H1 (cell line): ENCODE data around the gene GNAI2. TPM values are rescaled to one million over a fixed set of nuclear protein-coding genes. Genes with fewer than 3 reads are reported as not detected.

Source experiments
- CTCF ChIA-PET: fragments of 300-600 bp; sonication (Branson Sonifier 250); formaldehyde crosslinking; loops from one replicate; lab custom pipeline; 2021; ENCODE audit not compliant: partially characterized antibody; lab: Charles Lee
- POLR2A ChIA-PET: fragments of 300-600 bp; sonication (Branson Sonifier 250); formaldehyde crosslinking; loops from one replicate; lab custom pipeline; 2021; ENCODE audit warnings: inconsistent platforms; ENCODE audit not compliant: partially characterized antibody; lab: Charles Lee
- DNase-seq, 2 experiments: peaks; one replicate each; pipeline versions ENCODE4 v3.0.0 to v3.0.0-alpha.2; 2010 to 2022; ENCODE audit warnings: low spot score in 2 of 2, low read depth in 1 of 2, mixed read lengths in 1 of 2
- FAIRE-seq: peaks from 2 replicates; lab custom pipeline; 2011; peaks lifted over from hg19 to GRCh38; lab: Jason Lieb, UNC
- H2AFZ ChIP-seq: 2 replicates; pipeline ENCODE4 v1.8.1; 2012; ENCODE audit warnings: low read length, inconsistent platforms
- H2AK5ac ChIP-seq: 2 replicates; pipeline ENCODE4 v1.6.1; 2013; ENCODE audit warnings: low read depth, low read length
- H2BK120ac ChIP-seq: replicated peaks from 2 replicates; pipeline ENCODE3; 2013; ENCODE audit warnings: low read depth, low read length, inconsistent platforms
- H2BK12ac ChIP-seq: 2 replicates; pipeline ENCODE4 v1.6.1; 2013; ENCODE audit warnings: low read depth, low read length
- H2BK15ac ChIP-seq: 2 replicates; pipeline ENCODE4 v1.6.1; 2013; ENCODE audit warnings: low read length
- H2BK20ac ChIP-seq: 2 replicates; pipeline ENCODE4 v1.6.1; 2013; ENCODE audit warnings: low read length
- H2BK5ac ChIP-seq: 2 replicates; pipeline ENCODE4 v1.6.1; 2013; ENCODE audit warnings: low read depth, low read length
- H3K14ac ChIP-seq: 2 replicates; pipeline ENCODE4 v1.6.1; 2013; ENCODE audit warnings: inconsistent platforms; ENCODE audit not compliant: insufficient read length
- H3K18ac ChIP-seq: 2 replicates; pipeline ENCODE4 v1.6.1; 2013; ENCODE audit warnings: low read length; ENCODE audit errors: extremely low read depth
- H3K23ac ChIP-seq: 2 replicates; pipeline ENCODE4 v1.6.1; 2013; ENCODE audit warnings: inconsistent platforms; ENCODE audit not compliant: insufficient read length
- H3K23me2 ChIP-seq: 2 replicates; pipeline ENCODE4 v1.6.1; 2013; ENCODE audit warnings: low read depth, low read length
- H3K27ac ChIP-seq: 2 replicates; pipeline ENCODE4 v1.6.1; 2011; ENCODE audit warnings: low read depth, low read length, inconsistent platforms
- H3K27me3 ChIP-seq, 4 experiments: replicated peaks in 1 of 4; 1 replicate in 1 of 4; 2 replicates in 3 of 4; pipeline versions ENCODE4 v1.6.1 to v1.8.1; 2011 to 2013; ENCODE audit warnings: low read length in 3 of 4, mild to moderate bottlenecking in 3 of 4, inconsistent platforms in 2 of 4, mixed read lengths in 2 of 4, moderate library complexity in 1 of 4; ENCODE audit not compliant: control insufficient read depth in 3 of 4, insufficient read depth in 3 of 4; ENCODE audit errors: extremely low read depth in 1 of 4
- H3K36me3 ChIP-seq, 4 experiments: 2 replicates each; pipeline versions ENCODE4 v1.6.1 to v1.8.1; 2011 to 2013; ENCODE audit warnings: mild to moderate bottlenecking in 4 of 4, low read length in 3 of 4, moderate library complexity in 2 of 4, control low read depth in 1 of 4, inconsistent platforms in 1 of 4; ENCODE audit not compliant: insufficient read depth in 4 of 4, control insufficient read depth in 2 of 4
- H3K4ac ChIP-seq: replicated peaks from 2 replicates; pipeline ENCODE3; 2013; ENCODE audit warnings: low read length, low read depth, mixed read lengths, inconsistent platforms; ENCODE audit not compliant: insufficient read length
- H3K4me1 ChIP-seq, 4 experiments: replicated peaks in 1 of 4; 1 replicate in 1 of 4; 2 replicates in 3 of 4; pipeline versions ENCODE4 v1.6.1 to v1.8.1; 2011 to 2013; ENCODE audit warnings: low read length in 3 of 4, inconsistent platforms in 2 of 4, mixed read lengths in 1 of 4; ENCODE audit not compliant: insufficient read depth in 4 of 4, control insufficient read depth in 3 of 4
- H3K4me2 ChIP-seq, 2 experiments: 2 replicates each; pipeline versions ENCODE4 v1.6.1 to v1.8.1; 2011 to 2013; ENCODE audit warnings: low read depth in 2 of 2, low read length in 2 of 2, control low read depth in 1 of 2, inconsistent platforms in 1 of 2, mild to moderate bottlenecking in 1 of 2; ENCODE audit not compliant: insufficient read depth in 1 of 2
- H3K4me3 ChIP-seq, 4 experiments: fragments of 200-600, 300-600 bp in 1 of 4; sonication (generic), shearing (Covaris generic), sonication (Bioruptor Twin) in 1 of 4; 2 replicates each; pipeline versions ENCODE4 v1.5.1 to v1.8.1; 2011 to 2016; ENCODE audit warnings: low read length in 4 of 4, low read depth in 3 of 4, control low read depth in 2 of 4, inconsistent platforms in 2 of 4, mild to moderate bottlenecking in 2 of 4, mixed read lengths in 1 of 4, moderate library complexity in 1 of 4; ENCODE audit not compliant: insufficient read depth in 2 of 4; ENCODE audit errors: extremely low read depth in 1 of 4
- H3K56ac ChIP-seq: replicated peaks from 2 replicates; pipeline ENCODE3; 2013; ENCODE audit warnings: low read depth, mild to moderate bottlenecking, mixed read lengths, low read length, inconsistent platforms; ENCODE audit not compliant: insufficient read length
- H3K79me1 ChIP-seq: 2 replicates; pipeline ENCODE4 v1.6.1; 2013; ENCODE audit warnings: low read depth, low read length, control low read depth
- H3K79me2 ChIP-seq, 2 experiments: 2 replicates each; pipeline versions ENCODE4 v1.6.1 to v1.8.1; 2012 to 2013; ENCODE audit warnings: low read length in 2 of 2, mild to moderate bottlenecking in 2 of 2, inconsistent platforms in 1 of 2; ENCODE audit not compliant: insufficient read depth in 2 of 2, control insufficient read depth in 1 of 2
- H3K9ac ChIP-seq, 4 experiments: replicated peaks in 1 of 4; 1 replicate in 1 of 4; 2 replicates in 3 of 4; pipeline versions ENCODE4 v1.6.1 to v1.8.1; 2011 to 2013; ENCODE audit warnings: low read depth in 3 of 4, low read length in 3 of 4, control low read depth in 2 of 4, mild to moderate bottlenecking in 2 of 4, moderate library complexity in 2 of 4, inconsistent platforms in 1 of 4; ENCODE audit errors: extremely low read depth in 1 of 4
- H3K9me3 ChIP-seq, 2 experiments: 2 replicates each; pipeline versions ENCODE4 v1.6.1 to v1.8.1; 2012 to 2013; ENCODE audit warnings: mild to moderate bottlenecking in 2 of 2, moderate library complexity in 2 of 2, control low read depth in 1 of 2, inconsistent platforms in 1 of 2, low read depth in 1 of 2, low read length in 1 of 2, mixed read lengths in 1 of 2; ENCODE audit not compliant: insufficient read depth in 2 of 2
- H4K20me1 ChIP-seq, 2 experiments: replicated peaks in 1 of 2; 2 replicates each; pipeline versions ENCODE3 to v1.8.1; 2011 to 2013; ENCODE audit warnings: inconsistent platforms in 2 of 2, low read length in 2 of 2, mild to moderate bottlenecking in 1 of 2; ENCODE audit not compliant: insufficient read depth in 2 of 2, control insufficient read depth in 1 of 2
- H4K5ac ChIP-seq: 2 replicates; pipeline ENCODE4 v1.6.1; 2013; ENCODE audit warnings: low read length, low read depth, mixed read lengths, inconsistent platforms; ENCODE audit not compliant: insufficient read length
- H4K8ac ChIP-seq: 2 replicates; pipeline ENCODE4 v1.8.0; 2013; ENCODE audit warnings: mild to moderate bottlenecking, moderate library complexity, low read length, inconsistent platforms; ENCODE audit not compliant: insufficient read depth; ENCODE audit errors: extremely low read depth
- H4K91ac ChIP-seq: replicated peaks from 2 replicates; pipeline ENCODE3; 2013; ENCODE audit warnings: low read length, mixed read lengths, inconsistent platforms; ENCODE audit not compliant: insufficient read length
- CBX5 ChIP-seq: fragments of 300-800, 300-1000 bp; sonication (generic); IDR thresholded peaks from 2 replicates; pipeline ENCODE4 v1.7.1; 2016; ENCODE audit warnings: antibody characterized with exemption, low read length, low read depth
- CTBP2 ChIP-seq: IDR thresholded peaks from 2 replicates; pipeline ENCODE4 v1.7.0; 2011; ENCODE audit warnings: borderline replicate concordance, mild to moderate bottlenecking, moderate library complexity, mixed read lengths, low read length; ENCODE audit not compliant: insufficient read depth, insufficient read length
- EGR1 ChIP-seq: IDR thresholded peaks from 2 replicates; pipeline ENCODE4 v1.6.1; 2011; ENCODE audit warnings: low read depth, low read length, borderline replicate concordance
- GABPA ChIP-seq: IDR thresholded peaks from 2 replicates; pipeline ENCODE4 v1.6.1; 2011; ENCODE audit warnings: mild to moderate bottlenecking, low read length, moderate library complexity, borderline replicate concordance; ENCODE audit not compliant: insufficient read depth
- GTF2F1 ChIP-seq: IDR thresholded peaks from 2 replicates; pipeline ENCODE4 v1.6.1; 2012; ENCODE audit warnings: low read depth, low read length, improper control_type of control experiment, borderline replicate concordance
- KDM4A ChIP-seq: IDR thresholded peaks from one replicate; pipeline ENCODE4 v1.7.1; 2012; ENCODE audit warnings: low read depth, mild to moderate bottlenecking, moderate library complexity, low read length, inconsistent platforms; ENCODE audit not compliant: severe bottlenecking
- KDM5A ChIP-seq: fragments of 200-600 bp; IDR thresholded peaks from 2 replicates; pipeline ENCODE4 v1.7.1; 2012; ENCODE audit warnings: mild to moderate bottlenecking, low read length, inconsistent platforms, mixed read lengths
- PHF8 ChIP-seq: fragments of 200-600 bp; sonication (generic); conservative IDR thresholded peaks from 2 replicates; pipeline ENCODE4 v1.7.1; 2012; ENCODE audit warnings: low read depth, mild to moderate bottlenecking, inconsistent platforms, low read length, moderate library complexity
- POU5F1 ChIP-seq: IDR thresholded peaks from 2 replicates; pipeline ENCODE4 v1.6.1; 2011; ENCODE audit warnings: low read depth, mild to moderate bottlenecking, low read length, moderate library complexity
- RAD21 ChIP-seq, 2 experiments: IDR thresholded peaks in 1 of 2; conservative IDR thresholded peaks in 1 of 2; 2 replicates each; pipeline ENCODE4 v1.6.1; 2011; ENCODE audit warnings: low read depth in 2 of 2, low read length in 2 of 2, improper control_type of control experiment in 1 of 2, inconsistent platforms in 1 of 2, mild to moderate bottlenecking in 1 of 2, moderate library complexity in 1 of 2
- TBP ChIP-seq: IDR thresholded peaks from 2 replicates; pipeline ENCODE4 v1.6.1; 2011; ENCODE audit warnings: low read depth, low read length, improper control_type of control experiment
- TEAD4 ChIP-seq: IDR thresholded peaks from 2 replicates; pipeline ENCODE4 v1.6.1; 2012; ENCODE audit warnings: low read depth, low read length, inconsistent platforms, mixed read lengths
- YY1 ChIP-seq: IDR thresholded peaks from 2 replicates; pipeline ENCODE4 v1.6.1; 2011; ENCODE audit warnings: low read depth, mild to moderate bottlenecking, low read length
- WGBS, 2 experiments: shearing (Covaris generic) in 1 of 2; methylation state at CpG; one replicate each; pipeline versions ENCODE4 v1.1.6 to v1.1.7; 2013 to 2015; ENCODE audit warnings: low lambda C conversion rate in 2 of 2, mixed read lengths in 2 of 2, inconsistent platforms in 1 of 2, low coverage in 1 of 2, missing lambda C conversion rate in 1 of 2; ENCODE audit not compliant: insufficient replicate concordance in 2 of 2, insufficient coverage in 1 of 2, insufficient read length in 1 of 2; ENCODE audit errors: extremely low coverage in 1 of 2, missing lambda C conversion rate in 1 of 2; 5-methylcytosine and 5-hydroxymethylcytosine counted together
- polyA plus RNA-seq, 7 experiments: library from polyadenylated mRNA; depleted of rRNA in 3 of 7; stranded (reverse) in 5 of 7; unstranded in 2 of 7; fragments of >200 nt in 5 of 7; fragments of 200-250 nt in 2 of 7; gene quantifications; 1 replicate in 5 of 7; 2 replicates in 1 of 7; 4 replicates in 1 of 7; pipeline versions ENCODE4 v1.2.1 to v1.2.3, GENCODE V29; 2011 to 2013; ENCODE audit warnings: missing spikeins in 2 of 7, mixed read lengths in 2 of 7
- total RNA-seq: library from RNA; stranded (reverse); fragmentation: NEBNext Ultra II Directional; extraction: Animal tissue kit (Norgen Biotek cat#: 25700); gene quantifications from 2 replicates; pipeline ENCODE4 v1.2.1, GENCODE V29; 2021

Gene GNAI2
- total and polyA plus RNA-seq, 2 of the 8 experiments (the other 6 are each of a cell fraction or from before 2014, with no cell fraction given), result 168 to 539 TPM

- H3K36me3 ChIP-seq, result no peaks in the 10 kb centered on the region
- H4K20me1 ChIP-seq, result no peaks in the 10 kb centered on the region
- FAIRE-seq, result no peak
- H3K14ac ChIP-seq, result no peak overlapping the region
- H4K8ac ChIP-seq, result peak overlapping the region; percentile 63; the same call in 1 of the 2 replicates
- H2BK120ac ChIP-seq, result no peak overlapping the region
- no peak overlapping the region for H3K9ac ChIP-seq
- no peak overlapping the region for H2AFZ ChIP-seq
- WGBS, 2 experiments, result 93% methylated on average over 2 of the region's 2 CpGs; no CpG with 5 or more reads in 1 of the 2 experiments
- ChIA-PET CTCF (interaction anchor here (0.5 to 48.1 kb wide), 10 partner anchors 6 to 223 kb away, joined by 3 to 2149 read pairs (median 12); partner anchors contain the start of genes GNAI2, GNAT1, LSMEM2 and SEMA3B), POLR2A (interaction anchor here (1.3 to 4.3 kb wide), 4 partner anchors 9 to 16 kb away, joined by 4 to 20 read pairs (median 8); no protein-coding TSS in a partner anchor)
- H3K23ac ChIP-seq, result no peak overlapping the region
- H3K4me2 ChIP-seq, result no peak overlapping the region
- H3K4ac ChIP-seq, result no peak overlapping the region
- no peaks in the 10 kb centered on the region for H3K79me1 ChIP-seq
- H3K4me3 ChIP-seq, result no peak overlapping the region
- H3K79me2 ChIP-seq, result no peaks in the 10 kb centered on the region
- no peak overlapping the region; the same call in 1 of the 2 replicates for H3K18ac ChIP-seq
- H4K91ac ChIP-seq, result no peak overlapping the region
- no peaks in the 10 kb centered on the region for H3K9me3 ChIP-seq
- no peak overlapping the region for H4K5ac ChIP-seq
- peak overlapping the region; percentile 60 for H2BK5ac ChIP-seq
- no peak overlapping the region for H2BK20ac ChIP-seq
- H3K27me3 ChIP-seq, result peaks cover 0 to 5% (median under 1%) of the 10 kb centered on the region in 4 experiments; a peak in 4 of 7 replicates
- H2BK12ac ChIP-seq, result peak overlapping the region; percentile 75; the same call in 1 of the 2 replicates
- no peak overlapping the region for H3K27ac ChIP-seq
- H3K56ac ChIP-seq, result no peak overlapping the region
- H2BK15ac ChIP-seq, result 0 out of 2 replicates have a peak overlapping the region, but pooled peaks have one; percentile 88
- no peak overlapping the region for H2AK5ac ChIP-seq
- DNase-seq, result no peak
- H3K4me1 ChIP-seq, result peaks cover 0 to 23% (median 10%) of the 10 kb centered on the region in 4 experiments; a peak in 5 of 7 replicates
- H3K23me2 ChIP-seq, result no peaks in the 10 kb centered on the region
- TF ChIP-seq GTF2F1 (no peak), CTBP2 (no peak), RAD21 (IDR thresholded peaks at IDR 0.05 in 1 of 2, conservative IDR thresholded peaks at IDR 0.05 in 1 of 2; ENCODE audit: low read depth in 2 of 2, low read length in 2 of 2) (no peak), KDM5A (no peak), CBX5 (no peak), TEAD4 (no peak), YY1 (no peak), POU5F1 (no peak), TBP (no peak), EGR1 (no peak), PHF8 (no peak), GABPA (no peak), KDM4A (no peak)
Observed at GRCh38 chr3:50211930-50212329, 24.1 kb upstream of the GNAI2 start.
